ENCODE measurements around the gene NPY4R2. TPM values are rescaled to one million over a fixed set of nuclear protein-coding genes. Genes with fewer than 3 reads are reported as not detected.
"Not testable (repeated sequence)": the region's sequence is repeated elsewhere in the genome, so short reads cannot be mapped to it uniquely, and the experiment has no call there.

NPY4R2 gene
- not detected for polyA plus RNA-seq (2013, experiment 1 of 4)
- not detected for polyA plus RNA-seq (2013, experiment 2 of 4)
- polyA plus RNA-seq (2013, experiment 3 of 4), result not detected
- polyA plus RNA-seq (2013, experiment 4 of 4), result not detected

GRCh38 chr10:47918475-47918874 lies at the start of gene NPY4R2:
TSS of gene NPY4R2 (plus strand) at chr10:47918662. CDS start at chr10:47921988, 3,326 bp downstream.
- not testable (repeated sequence) for H3K27ac ChIP-seq (ENCODE audit: insufficient read depth, low read depth, low read length, poor library complexity, severe bottlenecking); H3K4me3 ChIP-seq (ENCODE audit: insufficient read depth, low read depth, low read length); H3K4me1 ChIP-seq (ENCODE audit: control insufficient read depth, insufficient read depth, low read length); H3K9me3 ChIP-seq (ENCODE audit: control insufficient read depth, low read length); H3K27me3 ChIP-seq (ENCODE audit: control insufficient read depth, insufficient read depth, low read length, poor library complexity, severe bottlenecking); H3K36me3 ChIP-seq (ENCODE audit: control insufficient read depth, insufficient read depth, low read length)
- WGBS, 2 experiments, result no CpG with 5 or more reads among the region's 35 CpGs

GRCh38 chr10:47870887-47871286 lies 47.6 kb upstream of the NPY4R2 start:
- not testable (repeated sequence) for H3K4me3 ChIP-seq (ENCODE audit: insufficient read depth, low read depth, low read length); H3K27ac ChIP-seq (ENCODE audit: insufficient read depth, low read depth, low read length, poor library complexity, severe bottlenecking); H3K27me3 ChIP-seq (ENCODE audit: control insufficient read depth, insufficient read depth, low read length, poor library complexity, severe bottlenecking); H3K9me3 ChIP-seq (ENCODE audit: control insufficient read depth, low read length); H3K36me3 ChIP-seq (ENCODE audit: control insufficient read depth, insufficient read depth, low read length); H3K4me1 ChIP-seq (ENCODE audit: control insufficient read depth, insufficient read depth, low read length)
- WGBS, 2 experiments, result no CpG with 5 or more reads among the region's 8 CpGs

- H3K36me3 ChIP-seq (ENCODE audit: control insufficient read depth, insufficient read depth, low read length); H3K4me1 ChIP-seq (ENCODE audit: control insufficient read depth, insufficient read depth, low read length); H3K27me3 ChIP-seq (ENCODE audit: control insufficient read depth, insufficient read depth, low read length, poor library complexity, severe bottlenecking); H3K4me3 ChIP-seq (ENCODE audit: insufficient read depth, low read depth, low read length); H3K9me3 ChIP-seq (ENCODE audit: control insufficient read depth, low read length); H3K27ac ChIP-seq (ENCODE audit: insufficient read depth, low read depth, low read length, poor library complexity, severe bottlenecking): not testable (repeated sequence)
- WGBS, 2 experiments, result 100% methylated on average over 1 of the region's 8 CpGs; no CpG with 5 or more reads in 1 of the 2 experiments
Observed at GRCh38 chr10:47871485-47872180, 46.8 kb upstream of the NPY4R2 start.

- H3K27ac ChIP-seq (ENCODE audit: insufficient read depth, low read depth, low read length, poor library complexity, severe bottlenecking); H3K36me3 ChIP-seq (ENCODE audit: control insufficient read depth, insufficient read depth, low read length); H3K27me3 ChIP-seq (ENCODE audit: control insufficient read depth, insufficient read depth, low read length, poor library complexity, severe bottlenecking); H3K9me3 ChIP-seq (ENCODE audit: control insufficient read depth, low read length); H3K4me1 ChIP-seq (ENCODE audit: control insufficient read depth, insufficient read depth, low read length); H3K4me3 ChIP-seq (ENCODE audit: insufficient read depth, low read depth, low read length): not testable (repeated sequence)
- no CpG with 5 or more reads among the region's 5 CpGs for WGBS, 2 experiments
Observed at GRCh38 chr10:47872236-47872635, 46.2 kb upstream of the NPY4R2 start.

GRCh38 chr10:47884239-47884638 lies 34.2 kb upstream of the NPY4R2 start:
- not testable (repeated sequence) for H3K36me3 ChIP-seq (ENCODE audit: control insufficient read depth, insufficient read depth, low read length); H3K9me3 ChIP-seq (ENCODE audit: control insufficient read depth, low read length); H3K4me3 ChIP-seq (ENCODE audit: insufficient read depth, low read depth, low read length); H3K4me1 ChIP-seq (ENCODE audit: control insufficient read depth, insufficient read depth, low read length); H3K27ac ChIP-seq (ENCODE audit: insufficient read depth, low read depth, low read length, poor library complexity, severe bottlenecking); H3K27me3 ChIP-seq (ENCODE audit: control insufficient read depth, insufficient read depth, low read length, poor library complexity, severe bottlenecking)
- no CpG with 5 or more reads among the region's 3 CpGs for WGBS, 2 experiments

- WGBS, 2 experiments, result no CpG with 5 or more reads among the region's 3 CpGs
- not testable (repeated sequence) for H3K4me3 ChIP-seq (ENCODE audit: insufficient read depth, low read depth, low read length); H3K36me3 ChIP-seq (ENCODE audit: control insufficient read depth, insufficient read depth, low read length); H3K9me3 ChIP-seq (ENCODE audit: control insufficient read depth, low read length); H3K27ac ChIP-seq (ENCODE audit: insufficient read depth, low read depth, low read length, poor library complexity, severe bottlenecking); H3K27me3 ChIP-seq (ENCODE audit: control insufficient read depth, insufficient read depth, low read length, poor library complexity, severe bottlenecking); H3K4me1 ChIP-seq (ENCODE audit: control insufficient read depth, insufficient read depth, low read length)
Observed at GRCh38 chr10:47884934-47885333, 33.5 kb upstream of the NPY4R2 start.

- no CpG with 5 or more reads among the region's 2 CpGs for WGBS, 2 experiments
- not testable (repeated sequence) for H3K9me3 ChIP-seq (ENCODE audit: control insufficient read depth, low read length); H3K4me1 ChIP-seq (ENCODE audit: control insufficient read depth, insufficient read depth, low read length); H3K27ac ChIP-seq (ENCODE audit: insufficient read depth, low read depth, low read length, poor library complexity, severe bottlenecking); H3K4me3 ChIP-seq (ENCODE audit: insufficient read depth, low read depth, low read length); H3K27me3 ChIP-seq (ENCODE audit: control insufficient read depth, insufficient read depth, low read length, poor library complexity, severe bottlenecking); H3K36me3 ChIP-seq (ENCODE audit: control insufficient read depth, insufficient read depth, low read length)
Observed at GRCh38 chr10:47886356-47886755, 32.1 kb upstream of the NPY4R2 start.

- H3K4me1 ChIP-seq (ENCODE audit: control insufficient read depth, insufficient read depth, low read length); H3K9me3 ChIP-seq (ENCODE audit: control insufficient read depth, low read length); H3K27me3 ChIP-seq (ENCODE audit: control insufficient read depth, insufficient read depth, low read length, poor library complexity, severe bottlenecking); H3K27ac ChIP-seq (ENCODE audit: insufficient read depth, low read depth, low read length, poor library complexity, severe bottlenecking); H3K36me3 ChIP-seq (ENCODE audit: control insufficient read depth, insufficient read depth, low read length); H3K4me3 ChIP-seq (ENCODE audit: insufficient read depth, low read depth, low read length): not testable (repeated sequence)
- WGBS, 2 experiments, result no CpG with 5 or more reads among the region's 4 CpGs
Observed at GRCh38 chr10:47886827-47887226, 31.6 kb upstream of the NPY4R2 start.

- not testable (repeated sequence) for H3K36me3 ChIP-seq (ENCODE audit: control insufficient read depth, insufficient read depth, low read length); H3K4me3 ChIP-seq (ENCODE audit: insufficient read depth, low read depth, low read length)
Observed at GRCh38 chr10:47890737-47891136, 27.7 kb upstream of the NPY4R2 start.

GRCh38 chr10:47892494-47893261 lies 25.8 kb upstream of the NPY4R2 start:
- H3K9me3 ChIP-seq (ENCODE audit: control insufficient read depth, low read length); H3K4me3 ChIP-seq (ENCODE audit: insufficient read depth, low read depth, low read length); H3K36me3 ChIP-seq (ENCODE audit: control insufficient read depth, insufficient read depth, low read length); H3K27ac ChIP-seq (ENCODE audit: insufficient read depth, low read depth, low read length, poor library complexity, severe bottlenecking); H3K4me1 ChIP-seq (ENCODE audit: control insufficient read depth, insufficient read depth, low read length); H3K27me3 ChIP-seq (ENCODE audit: control insufficient read depth, insufficient read depth, low read length, poor library complexity, severe bottlenecking): not testable (repeated sequence)
- WGBS, 2 experiments, result 90 to 100% methylated on average over 1 to 2 of the region's 2 CpGs

More at GRCh38 chr10:47890737-47891136, 27.7 kb upstream of the NPY4R2 start:
- H3K9me3 ChIP-seq (ENCODE audit: control insufficient read depth, low read length); H3K4me1 ChIP-seq (ENCODE audit: control insufficient read depth, insufficient read depth, low read length); H3K27me3 ChIP-seq (ENCODE audit: control insufficient read depth, insufficient read depth, low read length, poor library complexity, severe bottlenecking); H3K27ac ChIP-seq (ENCODE audit: insufficient read depth, low read depth, low read length, poor library complexity, severe bottlenecking): not testable (repeated sequence)
